Stimulated activated naive B cell treated with anti-CD40 and anti-IgM and Interleukin-4, amounts not matched to agents 10 μg/mL and 1 μg/mL and 100 μg/mL, for 72 hours (primary cell): ENCODE measurements around the gene CEP104.

Experiments
- ATAC-seq, 2 donors: fragments of 150-1000 bp; cut with Tn5 transposase; replicated peaks; 2 replicates each; pipeline ENCODE4 v1.10.0; 2021; ENCODE audit warnings: moderate library complexity in 1 of 2
- DNase-seq: peaks from one replicate; pipeline ENCODE4 v3.0.0; 2021
- H3K27ac Mint-ChIP-seq: one replicate; pipeline ENCODE4 v1.8.0; 2022; ENCODE audit warnings: mild to moderate bottlenecking, mixed read lengths
- H3K27me3 Mint-ChIP-seq, 2 donors: one replicate each; pipeline ENCODE4 v1.8.0; 2022; ENCODE audit warnings: mixed read lengths in 2 of 2
- H3K36me3 Mint-ChIP-seq, 2 donors: one replicate each; pipeline ENCODE4 v1.8.0; 2022; ENCODE audit warnings: mixed read lengths in 2 of 2, mild to moderate bottlenecking in 1 of 2
- H3K4me1 Mint-ChIP-seq, 2 donors: one replicate each; pipeline ENCODE4 v1.8.0; 2022; ENCODE audit warnings: mixed read lengths in 2 of 2, mild to moderate bottlenecking in 1 of 2
- H3K4me3 Mint-ChIP-seq, 2 donors: one replicate each; pipeline ENCODE4 v1.8.0; 2022; ENCODE audit warnings: mild to moderate bottlenecking in 2 of 2, mixed read lengths in 2 of 2, moderate library complexity in 1 of 2
- H3K9me3 Mint-ChIP-seq, 2 donors: one replicate each; pipeline ENCODE4 v1.8.0; 2022; ENCODE audit warnings: mixed read lengths in 2 of 2, mild to moderate bottlenecking in 1 of 2

The CEP104 gene

DNA sequence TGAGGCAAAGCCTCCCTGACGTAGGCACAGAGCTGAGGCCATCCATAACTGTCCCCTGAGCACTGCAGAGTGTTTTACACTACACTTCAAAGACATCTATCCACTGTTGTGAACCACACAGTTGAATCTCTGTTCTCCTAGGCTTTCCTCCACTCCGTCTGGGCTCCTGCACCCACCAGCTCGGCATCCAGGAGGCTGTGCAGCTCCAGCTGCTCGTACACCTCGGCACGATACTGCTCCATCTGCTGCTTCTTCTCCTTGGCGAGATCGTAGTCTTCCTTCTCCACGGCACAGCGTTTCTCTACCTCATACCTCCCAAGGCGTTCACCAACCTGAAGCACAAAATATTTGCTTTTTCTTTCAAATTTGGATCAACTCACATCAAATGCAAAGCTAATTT is 18.2 kb downstream of the CEP104 start:
- no peak overlapping the region for H3K4me3 Mint-ChIP-seq
- peaks cover 0 to 7% of the 10 kb centered on the region in 2 donors for H3K4me1 Mint-ChIP-seq
- DNase-seq (no peak), ATAC-seq (no peak)
- no peak overlapping the region for H3K27ac Mint-ChIP-seq
- H3K9me3 Mint-ChIP-seq: peaks cover 4 to 6% of the 10 kb centered on the region in 2 donors
- no peaks in the 10 kb centered on the region for H3K27me3 Mint-ChIP-seq
- peaks cover 62 to 71% of the 10 kb centered on the region in 2 donors for H3K36me3 Mint-ChIP-seq

DNA sequence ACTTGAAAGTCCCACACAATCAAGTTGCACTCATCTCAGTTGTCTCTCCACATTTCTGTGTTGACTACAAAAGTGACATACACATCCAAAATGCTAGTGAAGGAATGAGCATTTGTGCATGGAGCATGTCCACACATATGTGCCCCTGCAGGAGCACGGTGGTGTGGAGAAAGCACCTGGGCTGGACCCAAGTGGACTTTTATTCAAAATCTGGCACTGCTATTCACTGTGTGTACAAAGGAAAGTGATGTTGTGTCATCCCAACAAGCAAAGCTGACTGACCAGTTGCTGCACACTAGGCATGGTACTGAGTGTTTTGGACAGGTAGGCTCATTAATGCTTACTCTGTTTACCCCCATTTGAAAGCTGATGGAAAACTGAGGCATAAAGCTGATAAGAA is 19.3 kb downstream of the CEP104 start:
- no peak for DNase-seq
- H3K4me1 Mint-ChIP-seq: peaks cover 0 to under 1% of the 10 kb centered on the region in 2 donors
- no peak overlapping the region for H3K27ac Mint-ChIP-seq
- H3K27me3 Mint-ChIP-seq: no peaks in the 10 kb centered on the region
- H3K9me3 Mint-ChIP-seq: peaks cover 4 to 6% of the 10 kb centered on the region in 2 donors
- H3K4me3 Mint-ChIP-seq: no peak overlapping the region
- H3K36me3 Mint-ChIP-seq: peaks cover 58 to 68% of the 10 kb centered on the region in 2 donors
- ATAC-seq: no peak

DNA sequence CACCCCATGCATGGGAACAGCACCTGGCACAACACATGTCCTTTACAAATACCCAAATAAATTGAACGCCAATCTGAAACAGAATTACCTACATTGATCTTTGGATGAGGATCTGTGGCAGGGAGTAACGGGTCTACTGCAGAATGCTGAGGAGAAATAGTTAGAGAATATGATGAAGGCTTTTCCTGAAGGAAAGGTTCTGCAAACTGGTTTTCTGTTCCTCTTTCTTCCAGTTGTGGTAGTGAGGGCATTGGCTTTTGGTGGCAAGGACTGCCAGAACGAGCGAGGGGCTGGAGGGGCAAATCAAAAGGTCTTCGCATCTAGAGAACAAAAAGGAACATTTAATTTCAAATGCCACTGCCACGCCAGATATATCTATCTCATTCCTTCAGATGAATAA is 19.8 kb downstream of the CEP104 start:
- Mint-ChIP-seq H3K4me1 (no peaks in the 10 kb centered on the region), H3K27ac (no peak overlapping the region)

DNA sequence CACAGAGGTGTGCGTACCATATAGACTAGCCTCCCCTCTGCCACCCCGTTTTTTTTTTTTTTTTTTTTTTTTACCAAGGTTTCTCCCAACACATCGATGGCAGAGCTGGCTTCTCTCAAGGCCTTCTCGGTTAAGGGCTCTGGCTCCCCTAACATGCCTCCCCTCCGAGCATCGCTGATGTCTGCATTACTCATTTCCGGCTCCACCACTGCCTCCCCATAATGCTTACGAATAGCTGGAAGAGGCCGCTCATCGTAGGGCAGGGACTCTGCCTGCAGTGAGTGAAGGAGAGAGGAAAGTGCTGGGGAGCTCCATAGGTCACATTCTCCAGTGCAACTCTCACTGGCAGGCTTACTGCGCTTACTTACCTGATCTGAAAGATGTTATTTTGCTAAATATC is 20.6 kb downstream of the CEP104 start:
- ATAC-seq: no peak
- Mint-ChIP-seq H3K27me3 (no peaks in the 10 kb centered on the region), H3K27ac (no peak overlapping the region), H3K4me3 (no peak overlapping the region), H3K36me3 (peaks cover 55 to 68% of the 10 kb centered on the region in 2 donors), H3K9me3 (peaks cover 4 to 6% of the 10 kb centered on the region in 2 donors), H3K4me1 (no peaks in the 10 kb centered on the region)
- no peak for DNase-seq

More for the DNA sequence above, 19.8 kb downstream of the CEP104 start:
- H3K9me3 Mint-ChIP-seq: peaks cover 4 to 6% of the 10 kb centered on the region in 2 donors
- ATAC-seq: no peak
- H3K27me3 Mint-ChIP-seq: no peaks in the 10 kb centered on the region
- DNase-seq: no peak
- no peak overlapping the region for H3K4me3 Mint-ChIP-seq
- peaks cover 56 to 68% of the 10 kb centered on the region in 2 donors for H3K36me3 Mint-ChIP-seq

DNA sequence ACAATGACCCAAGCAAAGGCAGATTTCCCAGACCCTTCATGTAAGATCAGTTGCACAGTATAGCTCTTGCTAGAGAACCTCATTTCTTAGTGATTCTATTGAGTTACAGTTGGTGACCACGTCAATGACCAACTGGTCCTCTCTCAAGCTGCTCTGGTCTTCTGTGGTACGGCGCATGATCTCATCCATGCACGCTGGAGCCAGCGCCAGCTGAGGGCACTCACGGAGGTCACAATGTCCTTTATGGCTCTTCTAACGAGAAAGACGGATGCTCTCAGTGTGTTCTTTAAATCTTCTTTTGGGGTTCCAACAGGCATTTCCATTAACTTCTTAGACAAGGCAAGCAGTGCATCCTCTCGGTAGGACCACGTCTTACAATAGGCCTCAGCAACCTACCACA is 22.3 kb downstream of the CEP104 start:
- Mint-ChIP-seq H3K27ac (no peak overlapping the region), H3K4me3 (no peak overlapping the region), H3K4me1 (no peaks in the 10 kb centered on the region), H3K9me3 (peaks cover 4 to 6% of the 10 kb centered on the region in 2 donors), H3K27me3 (no peaks in the 10 kb centered on the region), H3K36me3 (peaks cover 53 to 69% of the 10 kb centered on the region in 2 donors)
- DNase-seq: no peak
- no peak for ATAC-seq

DNA sequence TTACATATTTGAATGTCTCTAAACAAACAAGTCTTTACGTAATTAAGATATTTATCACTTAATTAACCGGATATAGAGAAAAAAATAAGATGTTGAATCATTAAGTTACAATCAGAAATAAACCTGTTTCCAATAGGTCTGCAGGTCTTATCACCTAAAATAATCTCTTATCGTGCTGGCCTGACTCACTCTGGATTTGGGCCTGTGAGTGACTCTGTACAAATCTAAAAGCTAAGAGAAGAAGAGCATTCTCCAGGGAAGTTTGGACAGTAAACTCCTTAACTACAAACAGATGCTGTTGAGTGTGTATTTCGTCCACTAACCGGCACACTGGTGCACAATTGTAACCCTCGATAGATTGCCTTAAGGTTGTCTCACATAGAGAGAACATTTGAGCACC is 25.3 kb downstream of the CEP104 start:
- H3K4me3 Mint-ChIP-seq: no peak overlapping the region
- H3K27me3 Mint-ChIP-seq: no peaks in the 10 kb centered on the region
- ATAC-seq (no peak), DNase-seq (no peak)
- H3K9me3 Mint-ChIP-seq: no peaks in the 10 kb centered on the region
- peaks cover 36 to 60% of the 10 kb centered on the region in 2 donors for H3K36me3 Mint-ChIP-seq
- no peaks in the 10 kb centered on the region for H3K4me1 Mint-ChIP-seq
- no peak overlapping the region for H3K27ac Mint-ChIP-seq

DNA sequence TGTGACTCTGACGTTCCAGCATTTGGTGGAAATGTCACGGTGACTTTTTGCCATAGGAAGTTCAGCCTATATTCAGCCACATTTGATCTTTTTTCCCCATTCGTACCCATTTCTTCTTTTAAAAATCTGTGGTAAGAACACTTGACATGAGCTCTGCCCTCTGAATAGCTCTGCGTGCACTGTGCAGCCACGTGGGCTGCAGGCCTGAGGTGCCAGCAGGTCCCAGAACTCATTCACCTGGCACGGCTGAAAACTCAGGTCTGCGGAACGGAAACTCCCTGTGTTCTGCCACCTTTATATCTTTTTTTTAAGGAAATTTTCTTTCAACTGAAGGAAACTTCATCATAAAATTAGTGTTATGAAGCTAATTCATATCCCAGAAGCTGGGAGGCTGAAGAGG is 28.6 kb downstream of the CEP104 start:
- H3K27ac Mint-ChIP-seq: no peak overlapping the region
- no peaks in the 10 kb centered on the region for H3K27me3 Mint-ChIP-seq
- no peak for DNase-seq
- ATAC-seq: no peak
- no peaks in the 10 kb centered on the region for H3K9me3 Mint-ChIP-seq
- H3K36me3 Mint-ChIP-seq: peaks cover 37 to 67% of the 10 kb centered on the region in 2 donors
- H3K4me3 Mint-ChIP-seq: no peak overlapping the region
- H3K4me1 Mint-ChIP-seq: no peaks in the 10 kb centered on the region

DNA sequence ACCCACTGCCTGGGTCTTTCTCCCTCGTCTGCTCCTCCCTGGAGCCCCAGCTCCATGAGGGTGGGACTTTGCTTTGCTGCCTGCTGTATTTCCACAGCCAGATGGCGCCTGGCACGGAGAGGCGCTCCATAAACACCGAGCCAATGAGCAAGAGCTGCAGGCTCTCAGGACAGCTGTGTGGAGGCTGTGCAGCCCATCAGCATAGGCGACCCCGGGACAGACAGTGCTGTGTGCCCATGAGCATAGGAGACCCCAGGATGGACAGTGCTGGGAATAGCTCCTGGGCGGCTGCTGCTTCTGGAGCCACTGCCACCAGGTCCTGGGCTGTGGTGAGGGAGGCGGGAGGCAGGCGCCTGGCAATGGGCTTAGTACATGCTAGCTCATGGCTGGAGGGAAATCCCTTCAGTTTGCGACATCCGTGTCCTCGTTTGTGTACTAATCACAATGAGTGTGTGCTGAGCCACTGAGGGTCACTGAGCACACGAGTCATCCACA is 29.2 kb downstream of the CEP104 start:
- no peaks in the 10 kb centered on the region for H3K4me1 Mint-ChIP-seq
- H3K9me3 Mint-ChIP-seq: no peaks in the 10 kb centered on the region
- no peak overlapping the region for H3K4me3 Mint-ChIP-seq
- ATAC-seq (no peak), DNase-seq (no peak)
- peaks cover 39 to 64% of the 10 kb centered on the region in 2 donors for H3K36me3 Mint-ChIP-seq
- no peaks in the 10 kb centered on the region for H3K27me3 Mint-ChIP-seq
- H3K27ac Mint-ChIP-seq: no peak overlapping the region

DNA sequence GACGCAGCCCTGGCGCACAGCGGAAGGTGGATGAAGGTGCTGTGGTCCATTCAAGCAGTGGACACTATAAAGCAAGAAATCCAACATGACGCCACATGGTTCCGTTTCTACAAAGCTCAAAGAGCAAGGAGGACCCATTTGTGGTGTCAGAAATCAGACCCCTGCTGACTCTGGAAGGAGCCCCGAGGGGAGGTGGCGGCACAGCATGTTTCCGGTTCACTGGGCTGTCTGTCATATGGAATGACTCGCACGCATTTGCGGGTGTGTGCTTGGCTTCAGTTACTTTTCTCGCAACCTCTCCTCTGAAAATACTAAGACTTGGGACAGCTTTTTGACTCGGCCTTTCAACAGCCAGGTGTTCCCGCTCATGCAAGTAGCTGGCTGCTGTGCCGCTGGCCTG is 31.7 kb downstream of the CEP104 start:
- no peaks in the 10 kb centered on the region for H3K4me1 Mint-ChIP-seq

DNA sequence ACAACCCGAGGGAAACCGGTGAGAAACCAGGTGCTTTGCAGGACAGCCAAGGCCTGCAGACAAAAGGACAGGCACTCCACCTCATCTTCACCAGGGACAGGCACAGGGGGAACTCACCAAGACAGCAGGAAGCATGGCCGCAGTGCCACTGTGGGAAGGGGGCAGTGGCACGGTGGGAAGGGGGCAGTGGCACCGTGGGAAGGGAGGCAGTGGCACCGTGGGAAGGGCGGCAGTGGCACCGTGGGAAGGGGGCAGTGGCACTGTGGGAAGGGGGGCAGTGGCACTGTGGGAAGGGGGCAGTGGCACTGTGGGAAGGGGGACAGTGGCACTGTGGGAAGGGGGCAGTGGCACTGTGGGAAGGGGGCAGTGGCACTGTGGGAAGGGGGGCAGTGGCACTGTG is 32.4 kb downstream of the CEP104 start:
- no peaks in the 10 kb centered on the region for H3K9me3 Mint-ChIP-seq
- no peak for DNase-seq
- peaks cover 0 to 3% of the 10 kb centered on the region in 2 donors for H3K4me1 Mint-ChIP-seq
- H3K4me3 Mint-ChIP-seq: no peak overlapping the region
- H3K27ac Mint-ChIP-seq: no peak overlapping the region
- H3K36me3 Mint-ChIP-seq: peaks cover 52 to 68% of the 10 kb centered on the region in 2 donors
- H3K27me3 Mint-ChIP-seq: no peaks in the 10 kb centered on the region
- ATAC-seq: no peak

More for the DNA sequence above, 31.7 kb downstream of the CEP104 start:
- no peak overlapping the region for H3K4me3 Mint-ChIP-seq
- ATAC-seq (no peak), DNase-seq (no peak)
- no peak overlapping the region for H3K27ac Mint-ChIP-seq
- no peaks in the 10 kb centered on the region for H3K9me3 Mint-ChIP-seq
- H3K27me3 Mint-ChIP-seq: no peaks in the 10 kb centered on the region
- peaks cover 46 to 66% of the 10 kb centered on the region in 2 donors for H3K36me3 Mint-ChIP-seq

DNA sequence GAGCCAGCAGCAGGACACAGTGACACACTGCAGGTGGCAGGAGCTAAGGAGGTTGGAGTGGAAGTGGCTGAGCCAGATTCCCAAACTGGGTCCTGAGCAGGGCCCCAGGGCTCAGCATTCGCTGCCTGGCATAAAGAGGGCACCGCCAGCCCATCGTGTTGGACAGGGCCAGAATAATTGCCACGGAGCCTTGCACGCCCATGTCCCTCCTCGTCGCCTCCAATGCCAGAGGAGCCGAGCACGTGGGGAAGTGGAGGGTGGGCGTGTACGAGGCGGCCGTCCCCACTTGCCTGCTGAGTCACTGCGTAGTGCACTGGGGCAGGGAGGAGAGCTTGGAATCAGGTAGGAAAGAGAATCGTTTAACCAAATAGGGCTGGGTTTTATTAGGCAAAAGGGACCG is 34.6 kb downstream of the CEP104 start:
- Mint-ChIP-seq H3K4me3 (no peak overlapping the region), H3K36me3 (peaks cover 45 to 67% of the 10 kb centered on the region in 2 donors), H3K27ac (peak overlapping the region; percentile 48), H3K9me3 (no peaks in the 10 kb centered on the region), H3K4me1 (peaks cover 4 to 8% of the 10 kb centered on the region in 2 donors), H3K27me3 (no peaks in the 10 kb centered on the region)
- DNase-seq (no peak), ATAC-seq (no peak)

DNA sequence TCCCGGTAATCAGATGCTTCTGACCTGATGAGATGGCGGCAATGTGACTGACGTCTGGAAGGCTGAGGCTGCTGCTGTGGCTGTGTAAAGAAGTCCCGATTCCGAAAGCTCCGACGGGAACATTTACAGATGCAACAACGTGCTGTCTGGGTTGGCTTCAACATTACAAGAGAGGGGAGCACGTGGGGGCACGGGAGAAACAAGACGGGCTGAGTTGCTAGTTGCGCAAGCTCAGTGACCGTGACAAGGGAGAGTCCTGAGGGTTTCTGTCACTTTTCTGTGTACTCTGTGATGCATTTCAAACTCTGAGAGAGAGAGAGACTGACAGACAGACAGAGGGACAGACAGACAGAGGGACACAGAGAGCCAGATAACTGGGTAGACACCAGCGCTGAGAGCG is 35.1 kb downstream of the CEP104 start:
- no peak overlapping the region for H3K4me3 Mint-ChIP-seq
- H3K27me3 Mint-ChIP-seq: no peaks in the 10 kb centered on the region
- peaks cover 47 to 71% of the 10 kb centered on the region in 2 donors for H3K36me3 Mint-ChIP-seq
- peaks cover 4 to 8% of the 10 kb centered on the region in 2 donors for H3K4me1 Mint-ChIP-seq
- ATAC-seq: no peak
- no peak for DNase-seq
- H3K9me3 Mint-ChIP-seq: no peaks in the 10 kb centered on the region
- peak overlapping the region; percentile 48 for H3K27ac Mint-ChIP-seq

DNA sequence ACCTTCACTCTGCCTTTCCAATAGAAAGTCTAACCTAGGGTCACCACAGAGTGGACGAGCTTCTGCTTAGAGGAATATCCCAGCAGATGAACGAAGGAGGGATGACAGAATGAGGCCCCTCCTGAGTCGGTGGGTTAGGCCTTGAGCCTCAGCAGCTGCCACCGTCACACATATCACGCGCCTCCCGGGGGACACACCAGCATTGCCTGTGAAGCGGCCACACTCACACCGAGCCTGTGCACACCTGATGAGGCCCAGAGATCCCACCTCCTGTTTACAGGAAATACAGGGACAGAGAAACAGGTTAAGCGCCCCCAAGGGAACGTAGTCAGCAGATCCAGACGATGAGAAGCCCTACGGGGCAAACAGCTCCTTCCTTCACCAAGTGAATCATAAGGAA is 35.6 kb downstream of the CEP104 start:
- DNase-seq (no peak), ATAC-seq (no peak)
- Mint-ChIP-seq H3K4me3 (no peak overlapping the region), H3K9me3 (no peaks in the 10 kb centered on the region), H3K36me3 (peaks cover 50 to 71% of the 10 kb centered on the region in 2 donors), H3K27ac (no peak overlapping the region), H3K27me3 (no peaks in the 10 kb centered on the region), H3K4me1 (peaks cover 4 to 8% of the 10 kb centered on the region in 2 donors)

DNA sequence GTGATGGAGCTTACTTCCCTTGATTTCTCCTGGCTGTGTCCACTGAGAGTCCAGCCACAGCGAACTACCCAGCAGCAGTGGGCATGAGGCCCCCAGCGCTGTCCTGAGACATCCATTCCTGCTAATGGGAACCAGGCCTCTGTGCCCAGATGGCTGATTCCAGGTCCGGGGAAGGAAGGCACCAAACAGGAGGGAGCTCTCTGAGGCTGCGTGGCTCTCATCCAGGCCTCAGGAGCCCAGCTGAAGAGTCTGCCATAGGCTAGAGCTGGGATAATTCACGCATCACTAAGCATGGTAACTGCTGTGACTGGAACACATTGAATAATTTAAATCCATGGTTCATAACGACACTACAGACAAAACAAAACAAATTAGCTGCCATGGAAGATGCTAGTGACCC is 36.0 kb downstream of the CEP104 start:
- DNase-seq (no peak), ATAC-seq (no peak)
- Mint-ChIP-seq H3K4me3 (no peak overlapping the region), H3K27ac (no peak overlapping the region), H3K9me3 (no peaks in the 10 kb centered on the region), H3K27me3 (no peaks in the 10 kb centered on the region), H3K4me1 (peaks cover 4 to 8% of the 10 kb centered on the region in 2 donors), H3K36me3 (peaks cover 51 to 72% of the 10 kb centered on the region in 2 donors)

DNA sequence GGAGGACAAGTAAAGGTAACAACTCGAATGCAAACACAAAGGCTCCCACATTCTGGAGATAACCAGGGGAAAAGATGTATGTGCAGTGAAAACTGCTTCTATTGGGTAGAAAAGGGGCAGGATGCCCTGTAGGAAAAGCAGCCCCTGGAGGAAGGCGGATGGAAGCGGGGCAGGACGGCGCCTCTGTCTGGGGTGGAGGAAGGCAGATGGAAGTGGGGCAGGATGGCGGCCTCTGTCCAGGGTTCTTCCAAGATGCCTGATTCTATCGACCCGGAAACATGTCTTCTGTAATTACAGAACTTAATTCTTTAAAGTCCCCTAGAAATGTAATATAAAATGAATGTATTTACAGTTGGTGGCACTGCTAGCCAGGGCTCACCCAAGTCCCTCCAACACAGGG is 36.7 kb downstream of the CEP104 start:
- DNase-seq (no peak), ATAC-seq (no peak)
- Mint-ChIP-seq H3K27me3 (no peaks in the 10 kb centered on the region), H3K4me3 (no peak overlapping the region), H3K27ac (no peak overlapping the region), H3K36me3 (peaks cover 50 to 73% of the 10 kb centered on the region in 2 donors), H3K4me1 (peaks cover 4 to 8% of the 10 kb centered on the region in 2 donors), H3K9me3 (no peaks in the 10 kb centered on the region)

DNA sequence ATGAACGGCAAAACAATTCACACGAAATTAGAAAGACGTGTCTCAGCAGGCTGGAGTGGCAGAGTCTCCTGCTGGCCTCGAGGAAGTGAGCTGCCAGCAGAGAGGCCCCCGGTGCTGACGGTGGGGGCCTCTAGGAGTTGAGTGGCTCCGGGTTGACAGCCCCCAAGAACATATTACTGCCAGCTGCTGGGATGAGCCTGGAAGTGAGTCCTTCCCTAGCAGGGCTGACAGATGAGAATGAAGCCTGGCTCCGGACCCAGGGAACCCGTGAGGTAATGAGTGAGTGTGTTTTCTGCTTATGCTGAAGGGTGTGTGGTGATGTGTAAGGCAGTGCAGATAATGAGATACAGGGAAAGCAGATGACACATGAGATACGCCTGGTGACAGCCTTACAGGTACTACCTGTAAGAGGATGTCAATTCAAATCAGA is 37.2 kb downstream of the CEP104 start:
- Mint-ChIP-seq H3K27ac (no peak overlapping the region), H3K4me1 (peaks cover 4 to 8% of the 10 kb centered on the region in 2 donors), H3K9me3 (no peaks in the 10 kb centered on the region), H3K27me3 (no peaks in the 10 kb centered on the region), H3K4me3 (no peak overlapping the region), H3K36me3 (peaks cover 54 to 77% of the 10 kb centered on the region in 2 donors)
- ATAC-seq (no peak), DNase-seq (no peak)
